Measurements from ENCODE around the gene CACNA2D3.

CACNA2D3 gene

DNA sequence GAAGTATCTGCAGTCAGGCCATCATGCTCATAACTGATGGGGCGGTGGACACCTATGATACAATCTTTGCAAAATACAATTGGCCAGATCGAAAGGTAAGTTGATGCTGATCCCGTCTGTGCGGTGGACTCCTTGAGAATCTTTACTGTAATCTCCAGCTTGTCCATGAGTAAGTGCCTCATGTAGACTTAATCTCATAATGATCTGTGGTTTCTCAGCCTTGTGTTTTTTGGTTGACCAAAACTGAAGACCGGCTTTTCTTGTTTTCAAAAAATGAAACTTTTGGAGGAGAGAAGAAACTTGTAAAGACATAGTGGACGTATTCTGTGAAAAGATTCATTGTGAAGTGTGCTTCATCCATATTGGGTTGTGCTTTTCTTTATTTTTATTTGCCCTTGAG is 519.8 kb downstream of the CACNA2D3 start:
- no peak for DNase-seq

DNA sequence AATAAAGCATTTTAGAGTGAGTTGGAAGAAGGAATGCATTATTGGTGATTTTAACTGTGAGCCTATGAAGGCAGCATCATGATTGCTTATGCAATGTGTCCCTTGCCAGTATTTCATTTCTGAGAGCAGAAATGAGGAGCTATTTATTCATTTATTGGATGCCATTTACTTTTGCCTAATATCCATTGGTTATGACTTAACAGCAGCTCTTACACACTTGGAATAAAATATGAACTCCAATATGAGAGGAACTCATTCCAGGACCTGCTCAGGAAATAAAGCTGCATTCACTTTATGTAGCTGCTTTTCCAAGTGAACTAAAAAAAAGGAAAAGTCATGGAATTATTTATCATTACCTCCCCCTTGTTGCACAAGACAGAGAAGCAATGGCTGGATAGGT is 525.4 kb downstream of the CACNA2D3 start:
- DNase-seq: no peak

DNA sequence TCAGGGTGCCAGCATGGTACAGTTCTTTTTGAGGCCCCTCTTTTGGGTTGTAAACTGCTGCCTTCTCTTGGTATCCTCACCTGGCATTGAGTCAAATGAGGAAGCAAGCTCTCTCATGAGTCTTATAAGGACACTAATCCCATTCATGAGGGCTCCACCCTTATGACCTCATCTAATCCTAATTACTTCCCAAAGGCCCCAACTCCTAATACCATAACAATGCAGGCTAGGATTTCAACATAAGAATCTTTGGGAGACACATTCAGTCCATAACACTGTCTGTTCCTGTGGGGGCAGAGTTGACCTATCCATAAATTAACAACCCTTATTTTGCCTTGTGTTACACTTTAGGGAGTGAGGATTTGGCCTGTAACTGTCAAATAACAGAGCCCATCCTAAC is 527.2 kb downstream of the CACNA2D3 start:
- DNase-seq: no peak

DNA sequence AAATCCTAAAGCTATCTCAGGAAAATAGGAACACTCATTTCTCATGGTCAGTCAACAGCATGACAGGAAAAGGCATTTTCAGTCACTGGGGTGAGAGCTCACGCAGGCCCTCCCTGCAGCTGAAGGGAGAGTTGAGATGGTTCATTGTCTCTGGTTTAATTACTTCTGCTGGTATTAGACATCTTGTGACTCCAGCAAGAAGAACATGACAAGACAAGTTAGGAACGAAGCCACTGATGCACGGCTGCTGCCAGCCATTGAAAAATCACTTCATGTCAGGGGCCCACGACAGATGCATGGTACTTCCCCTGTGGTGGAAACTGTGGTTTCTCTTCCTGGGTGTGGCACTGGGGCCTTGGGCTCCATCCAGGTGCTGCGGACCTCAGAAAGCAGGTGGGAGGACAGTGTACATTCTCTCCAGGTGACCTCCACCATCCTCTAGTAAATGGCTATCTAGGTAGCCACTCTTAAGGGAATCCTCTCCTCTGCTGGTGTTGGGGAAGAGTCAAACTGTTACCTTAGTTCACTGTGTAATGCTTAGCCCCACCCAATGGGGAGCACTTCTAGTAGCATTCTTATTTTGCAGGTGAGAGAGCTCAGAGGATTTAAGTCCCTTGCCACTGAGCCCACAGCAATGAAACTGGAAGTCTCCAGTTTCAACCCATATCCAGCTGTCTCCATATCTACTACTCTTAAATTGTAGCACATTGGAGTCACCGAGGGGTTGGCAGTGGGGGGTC is 531.3 kb downstream of the CACNA2D3 start:
- DNase-seq: no peak

DNA sequence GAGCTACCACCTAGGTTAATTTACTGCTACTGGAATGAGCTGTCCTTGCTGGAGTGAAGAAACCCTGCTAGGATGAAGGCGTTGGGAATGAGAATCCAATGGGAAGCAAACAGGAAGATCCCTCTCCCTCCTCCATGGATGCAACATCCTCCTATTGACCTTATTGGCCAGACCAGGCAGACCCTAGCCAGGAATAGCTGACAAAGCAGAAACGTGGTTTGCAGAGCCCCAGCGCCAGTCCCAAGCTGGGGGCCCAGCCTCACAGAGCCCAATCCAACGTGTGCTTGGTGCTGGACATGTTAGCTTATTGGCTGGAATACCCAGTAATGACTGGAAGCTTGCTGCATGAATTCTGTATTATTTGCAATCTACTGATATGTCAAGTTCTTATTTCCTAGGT is 532.4 kb downstream of the CACNA2D3 start:
- DNase-seq: no peak

DNA sequence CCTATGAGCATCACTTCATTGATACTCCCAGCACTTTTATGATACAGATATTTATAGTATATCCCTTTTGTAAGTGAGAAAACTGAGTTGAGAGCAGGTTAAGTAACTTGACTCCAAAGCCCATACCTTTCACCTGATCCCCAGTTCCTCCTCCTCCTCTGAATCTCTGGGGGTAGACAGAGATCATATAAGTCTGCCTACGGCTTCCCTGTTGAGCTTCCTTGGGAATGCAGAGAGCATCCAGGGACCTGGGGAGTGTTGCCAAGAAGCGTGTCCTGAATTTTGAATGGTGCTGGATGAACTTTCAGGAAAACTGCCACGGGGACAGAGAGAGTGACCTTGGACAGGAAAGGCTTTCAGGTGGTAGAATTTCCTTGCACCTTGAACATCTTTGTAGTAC is 537.0 kb downstream of the CACNA2D3 start:
- no peak for DNase-seq

DNA sequence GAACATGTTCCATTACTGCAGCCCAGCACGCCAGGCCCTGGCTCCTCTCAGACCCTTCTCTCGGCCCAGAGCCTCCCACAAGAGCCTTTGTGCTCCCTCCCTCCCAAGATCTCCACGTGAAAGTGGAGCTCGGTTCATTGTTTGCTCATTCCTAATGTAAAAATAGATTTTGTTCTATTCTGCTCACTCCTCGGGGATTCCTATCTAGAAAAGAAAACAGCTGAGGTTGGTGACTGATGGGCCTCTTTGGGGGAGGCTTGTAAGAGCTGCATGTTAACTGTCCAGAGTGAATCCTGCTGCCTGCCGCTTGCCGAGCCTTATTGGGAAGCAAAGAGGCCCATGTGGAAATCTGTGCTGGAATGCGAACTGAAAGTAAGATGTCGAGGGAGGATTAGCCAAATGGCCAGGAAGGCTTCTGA is 538.4 kb downstream of the CACNA2D3 start:
- DNase-seq: no peak

DNA sequence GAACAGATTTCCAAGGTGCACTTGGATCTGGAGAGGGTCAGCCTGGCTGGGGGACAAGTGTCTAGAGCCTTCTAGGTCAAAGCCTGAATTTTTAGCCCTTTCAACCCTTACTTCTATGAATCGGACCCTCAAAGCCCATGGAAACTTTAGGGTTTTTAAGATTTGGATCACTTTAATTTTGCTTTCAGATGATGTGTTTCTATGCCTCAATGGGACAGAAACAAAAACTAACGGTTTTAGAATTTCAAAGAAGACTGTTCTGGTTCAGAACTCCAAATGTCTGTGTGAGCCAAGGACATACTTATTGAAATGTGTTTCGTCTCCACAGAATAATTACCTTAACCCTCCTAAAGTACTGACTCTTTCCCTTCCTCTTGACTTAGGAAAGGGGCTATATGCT is 538.8 kb downstream of the CACNA2D3 start:
- no peak for DNase-seq

DNA sequence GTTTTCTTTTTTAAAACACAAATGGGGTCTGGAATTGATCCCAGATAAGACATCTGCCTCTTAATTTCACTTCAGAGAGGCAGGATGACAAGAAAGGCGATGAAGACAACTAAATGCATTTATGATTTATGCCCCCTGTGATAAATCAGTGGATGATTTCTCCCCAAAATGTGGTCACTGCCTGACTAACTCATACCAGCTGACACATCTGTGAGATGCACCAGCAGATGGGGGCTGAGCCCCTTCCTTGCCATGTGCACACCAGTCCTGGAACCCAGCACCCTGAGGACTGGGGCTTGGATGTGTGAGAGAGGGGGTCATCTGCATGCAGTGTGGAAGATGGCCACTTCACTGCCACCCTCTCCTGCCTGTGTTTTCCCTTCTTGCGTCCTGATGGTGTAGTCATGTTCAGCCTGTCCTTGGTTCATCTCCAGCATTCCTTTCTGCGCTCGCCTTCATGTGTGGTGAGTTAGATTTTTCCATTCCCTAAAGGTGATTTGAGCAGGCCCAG is 541.2 kb downstream of the CACNA2D3 start:
- DNase-seq: no peak

DNA sequence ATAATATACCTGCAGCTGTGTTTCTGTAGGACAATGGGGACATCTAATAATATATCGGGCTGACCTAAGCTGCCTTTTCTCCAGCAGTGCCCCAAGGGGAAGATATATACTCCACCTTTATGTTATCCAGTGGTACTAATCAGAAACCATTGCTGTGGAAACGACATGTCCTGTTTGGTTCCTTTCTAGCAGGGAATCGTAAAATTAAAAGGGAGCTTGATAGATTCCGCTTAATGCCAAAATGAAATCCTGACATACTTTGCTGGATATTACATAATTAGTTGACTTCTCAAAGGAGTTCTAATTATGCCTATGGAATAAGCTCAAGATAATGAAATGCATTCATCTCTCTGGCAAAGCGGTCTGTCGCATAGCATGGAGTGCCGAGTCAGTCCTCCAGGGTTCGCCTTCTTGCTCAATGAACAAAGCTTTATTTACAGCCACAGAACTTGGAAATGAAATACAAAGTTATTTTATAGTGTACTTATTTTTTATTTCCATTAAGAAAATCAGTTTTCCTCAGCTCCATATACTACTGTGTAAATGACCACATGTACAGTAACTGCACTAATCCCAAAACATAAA is 542.8 kb downstream of the CACNA2D3 start:
- no peak for DNase-seq

DNA sequence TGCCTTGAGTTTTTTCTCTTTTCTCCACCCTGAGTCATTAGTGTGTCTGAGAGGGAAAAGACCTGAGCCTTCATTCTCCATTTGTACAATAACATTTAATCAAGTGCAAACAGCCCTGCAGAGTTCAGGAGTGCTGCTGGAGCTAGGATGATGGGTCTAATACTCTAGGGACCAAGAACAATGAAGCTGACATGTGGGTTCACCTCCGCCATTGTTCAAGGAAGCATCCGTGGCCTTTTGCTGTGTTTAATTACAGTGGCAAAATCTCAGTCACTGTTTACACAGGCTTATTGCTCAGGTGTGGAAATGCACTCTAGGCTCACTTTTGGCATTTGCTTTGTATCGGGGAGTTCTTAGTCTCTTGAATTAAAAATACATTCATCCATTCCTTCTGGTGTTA is 545.9 kb downstream of the CACNA2D3 start:
- no peak for DNase-seq

DNA sequence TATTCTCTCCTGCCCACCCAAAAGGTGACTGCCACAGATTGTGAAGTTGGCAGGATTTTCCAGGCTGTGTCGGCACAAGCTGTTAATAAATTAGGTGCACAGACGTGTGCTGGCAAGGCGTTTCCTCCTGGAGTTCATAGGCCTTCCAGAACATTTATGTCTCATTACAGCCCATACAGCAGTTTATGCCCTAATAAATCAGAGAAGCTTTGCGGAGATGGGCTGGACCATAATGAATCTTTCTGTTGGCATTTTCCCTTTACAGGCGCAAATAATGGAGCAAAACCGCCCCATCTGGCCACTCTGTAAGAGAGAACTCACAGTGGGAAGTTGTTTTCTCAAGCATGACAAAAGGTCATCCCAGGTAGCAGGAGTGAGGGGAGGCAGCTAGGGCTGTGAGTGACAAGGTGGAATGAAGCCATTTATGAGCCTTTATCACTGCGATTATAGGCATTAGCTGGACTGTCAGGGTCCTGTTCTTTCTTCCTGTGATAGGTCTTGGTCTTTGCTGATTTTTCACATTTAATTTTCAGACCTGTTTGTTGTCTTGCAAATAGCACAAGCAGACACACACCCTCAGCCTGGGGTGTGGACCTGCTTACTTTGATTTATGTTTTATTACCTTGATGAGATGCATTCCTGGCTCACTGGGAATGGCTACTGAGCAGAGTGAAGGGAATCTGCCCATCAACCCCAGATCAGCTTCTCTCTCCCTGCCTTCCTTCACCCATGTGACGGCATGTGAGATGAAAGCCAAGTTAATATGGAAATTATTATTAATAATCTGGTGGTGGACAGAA is 548.0 kb downstream of the CACNA2D3 start:
- DNase-seq: no peak

DNA sequence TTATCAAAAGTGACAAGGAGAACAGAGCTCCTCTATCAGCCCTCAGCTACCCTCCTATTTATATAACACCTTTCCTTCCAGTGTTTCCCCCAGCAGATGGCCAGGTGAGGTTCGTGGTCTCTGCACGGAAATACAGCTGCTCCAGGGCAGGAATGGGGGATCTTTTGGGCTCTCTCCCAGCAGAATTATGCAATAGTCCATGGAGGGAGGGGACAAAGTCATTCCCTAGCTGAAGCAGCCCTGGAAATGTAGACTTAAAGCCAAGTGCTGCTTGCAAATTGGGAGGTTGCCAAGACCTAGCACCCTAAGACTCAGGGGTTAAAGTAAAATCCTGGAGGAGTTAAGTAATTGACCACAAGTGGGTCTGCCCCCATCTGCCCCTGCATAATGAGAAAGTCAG is 549.2 kb downstream of the CACNA2D3 start:
- no peak for DNase-seq

DNA sequence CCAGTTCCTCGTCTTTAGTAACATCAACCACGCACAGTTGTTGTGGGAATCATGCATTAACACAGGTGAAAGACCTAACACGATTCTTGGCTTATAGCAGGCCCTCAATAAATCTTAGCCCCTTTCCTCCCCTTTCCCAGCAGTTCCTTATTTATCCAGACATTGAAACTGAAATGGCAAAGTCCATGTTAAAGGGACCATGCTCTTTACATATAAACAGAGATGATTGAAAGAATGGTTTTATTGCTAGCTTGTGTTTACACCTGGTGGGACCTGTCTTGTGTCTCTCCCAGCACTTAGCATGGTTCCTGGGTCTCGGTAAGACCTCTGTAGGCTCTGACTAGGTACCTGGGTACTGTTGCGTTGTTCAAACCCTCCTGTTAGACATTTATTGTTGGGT is 553.7 kb downstream of the CACNA2D3 start:
- DNase-seq: no peak

DNA sequence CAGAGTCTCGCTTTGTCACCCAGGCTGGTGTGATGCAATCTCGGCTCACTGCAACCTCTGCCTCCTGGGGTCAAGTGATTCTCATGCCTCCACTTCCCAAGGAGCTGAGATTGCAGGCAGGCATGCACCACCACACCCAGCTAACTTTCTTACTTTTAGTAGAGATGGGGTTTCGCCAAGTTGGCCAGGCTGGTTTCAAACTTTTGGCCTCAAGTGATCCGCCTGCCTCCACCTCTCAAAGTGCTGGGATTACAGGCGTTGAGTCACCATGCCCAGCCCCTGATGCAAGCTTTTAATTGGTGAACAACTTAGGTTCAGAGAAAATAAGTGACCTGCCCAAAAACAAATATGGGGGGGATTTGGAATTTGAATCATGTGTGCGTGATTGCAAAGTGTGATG is 559.4 kb downstream of the CACNA2D3 start:
- no peak for DNase-seq

DNA sequence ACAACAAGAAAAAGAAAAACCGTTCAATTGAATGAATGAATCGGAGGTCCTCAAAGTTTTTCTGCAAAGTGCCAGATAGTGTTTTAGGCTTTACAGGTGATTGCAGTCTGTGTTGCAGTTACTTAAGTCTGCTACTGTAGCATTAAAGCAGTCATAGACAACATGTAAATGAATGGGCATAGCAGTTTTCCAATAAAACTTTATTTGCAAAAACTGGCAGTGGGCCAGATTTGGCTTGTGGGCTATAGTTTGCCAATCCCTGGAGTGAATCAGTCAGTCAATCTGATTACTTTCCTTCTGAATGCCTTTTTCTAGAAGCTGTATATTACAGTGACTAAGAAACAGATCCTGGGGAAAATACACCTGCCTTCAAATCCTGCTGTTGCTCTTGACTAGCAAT is 562.9 kb downstream of the CACNA2D3 start:
- DNase-seq: no peak

DNA sequence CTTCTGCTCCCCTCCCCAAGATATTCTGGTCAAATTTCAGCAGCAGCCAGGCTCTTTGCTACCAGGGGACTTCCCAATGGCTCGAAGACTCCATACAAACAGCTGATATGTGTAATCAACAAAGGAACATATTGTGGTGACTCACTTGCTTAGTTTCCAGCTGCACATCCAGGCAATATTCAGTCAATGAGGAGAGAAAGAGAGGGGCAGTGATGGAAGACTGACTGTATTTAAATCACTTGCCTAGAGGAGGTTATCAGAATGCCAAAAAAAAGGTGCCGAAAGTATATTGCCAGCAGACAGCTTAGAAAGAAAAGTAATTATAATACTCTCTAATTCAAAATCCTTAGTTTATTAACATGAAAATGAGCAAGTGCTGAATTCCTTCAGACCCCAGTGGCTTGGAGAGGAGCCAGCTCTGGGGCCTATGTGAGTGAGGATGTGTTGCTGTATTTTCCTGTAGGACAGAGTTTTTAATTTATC is 569.0 kb downstream of the CACNA2D3 start:
- DNase-seq: no peak

DNA sequence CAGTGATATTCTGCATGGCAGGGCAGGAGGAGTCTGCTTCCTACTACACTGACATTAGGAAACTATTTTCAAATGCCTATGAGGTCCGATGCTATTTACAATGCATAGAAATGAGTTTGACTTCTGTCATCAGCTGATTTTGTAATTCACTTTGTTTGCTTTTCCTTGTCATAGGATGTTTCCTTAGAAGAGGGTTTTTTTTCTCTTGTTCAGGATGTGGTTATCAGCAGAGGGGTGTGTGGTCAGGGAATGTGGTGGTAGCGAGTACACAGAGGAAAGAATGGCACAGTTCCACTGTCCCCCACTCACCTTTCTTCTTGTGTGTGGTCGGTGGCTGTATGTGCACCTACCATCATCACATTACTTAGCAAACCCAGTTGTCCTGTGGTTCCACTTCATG is 574.0 kb downstream of the CACNA2D3 start:
- no peak for DNase-seq

DNA sequence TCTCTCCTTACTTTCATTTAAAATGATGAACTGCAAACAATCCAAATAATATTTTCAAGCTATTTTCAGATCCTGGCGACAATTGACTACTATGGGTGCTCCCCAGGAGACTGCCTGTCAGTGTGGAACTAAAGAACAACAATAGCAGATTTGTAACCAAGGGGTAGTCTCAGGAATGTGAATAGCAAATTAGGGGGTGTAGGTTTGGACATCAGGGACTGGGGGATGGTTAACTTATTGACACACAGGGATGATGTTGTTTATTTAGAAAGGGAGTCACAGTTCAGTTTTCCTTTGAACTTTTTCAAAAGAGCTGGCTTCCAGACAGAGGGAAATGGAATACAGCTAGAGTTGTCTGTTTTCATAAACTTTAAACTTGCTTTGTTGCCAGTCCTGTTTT is 575.7 kb downstream of the CACNA2D3 start:
- DNase-seq: no peak

DNA sequence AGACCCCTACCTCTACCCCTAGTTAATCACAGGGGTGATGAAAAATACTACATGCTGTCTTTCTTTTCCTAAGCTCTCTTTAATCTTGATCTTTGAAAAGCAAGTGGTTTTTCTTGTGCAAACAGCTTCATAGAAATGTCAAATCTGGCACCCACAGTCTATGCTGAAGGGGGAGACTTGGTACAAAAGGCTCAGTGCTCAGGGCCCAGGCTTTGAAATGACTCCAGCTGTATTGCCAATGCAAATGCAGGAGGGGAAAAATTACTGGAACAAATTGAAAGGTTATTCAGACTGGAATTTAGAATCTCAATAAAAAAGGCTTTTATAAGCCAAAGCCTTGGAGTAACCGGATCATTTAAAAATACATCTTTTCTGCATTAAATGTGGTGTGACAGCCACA is 581.6 kb downstream of the CACNA2D3 start:
- DNase-seq: no peak

DNA sequence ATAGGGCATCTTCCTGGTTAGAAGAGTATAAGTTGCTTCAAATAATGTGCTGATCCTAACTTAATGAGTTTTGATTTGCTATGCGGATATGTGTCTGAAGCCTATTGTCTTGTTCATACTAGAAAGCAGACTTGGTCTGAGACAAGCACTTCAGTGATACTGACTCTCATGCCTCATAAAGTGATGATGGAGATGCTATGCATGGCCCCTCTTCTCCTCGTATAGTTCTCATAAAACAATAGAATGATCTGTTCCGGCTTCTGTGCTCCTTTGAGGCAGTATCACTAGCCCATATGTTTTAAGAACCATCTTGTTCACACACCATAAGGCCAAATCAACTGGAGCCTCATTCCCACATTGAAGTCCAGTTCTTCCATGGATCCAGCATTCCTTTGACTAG is 583.4 kb downstream of the CACNA2D3 start:
- no peak for DNase-seq

DNA sequence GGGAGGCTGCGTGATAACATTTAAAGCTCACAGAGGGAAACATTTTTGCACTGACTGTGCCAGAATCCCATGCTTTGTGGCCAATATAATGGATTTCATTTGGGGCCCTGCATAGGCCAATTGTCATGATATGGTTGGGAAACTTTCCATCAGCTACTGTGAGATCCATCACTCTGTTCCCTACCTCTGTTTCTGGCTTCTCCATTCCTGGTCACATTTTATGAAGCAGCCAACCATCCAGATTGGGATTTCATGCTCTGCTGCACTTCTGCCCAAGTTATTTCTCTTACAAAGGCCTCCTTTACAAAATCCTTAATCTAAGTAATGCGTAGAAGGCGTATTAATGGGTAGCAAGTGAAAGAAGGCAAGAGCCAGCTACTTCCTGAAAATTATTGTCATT is 584.4 kb downstream of the CACNA2D3 start:
- DNase-seq: no peak

DNA sequence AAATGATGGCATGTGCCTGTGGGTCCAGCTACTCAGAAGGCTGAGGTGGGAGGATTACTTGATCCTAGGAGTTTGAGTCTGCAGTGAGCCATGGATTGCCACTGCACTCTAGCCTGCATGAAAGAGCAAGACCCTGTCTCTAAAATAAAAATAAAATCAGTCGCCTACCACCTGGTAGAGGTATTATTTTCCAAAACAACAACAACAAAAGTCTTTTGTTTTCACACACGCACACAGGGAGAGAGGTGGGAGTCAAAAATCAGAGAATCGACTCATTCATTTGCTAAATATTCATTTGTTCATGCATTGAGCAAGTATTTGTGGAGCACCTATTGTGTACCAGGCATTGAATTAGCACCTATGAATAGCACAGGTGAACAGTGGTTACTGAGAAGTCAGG is 587.4 kb downstream of the CACNA2D3 start:
- no peak for DNase-seq

DNA sequence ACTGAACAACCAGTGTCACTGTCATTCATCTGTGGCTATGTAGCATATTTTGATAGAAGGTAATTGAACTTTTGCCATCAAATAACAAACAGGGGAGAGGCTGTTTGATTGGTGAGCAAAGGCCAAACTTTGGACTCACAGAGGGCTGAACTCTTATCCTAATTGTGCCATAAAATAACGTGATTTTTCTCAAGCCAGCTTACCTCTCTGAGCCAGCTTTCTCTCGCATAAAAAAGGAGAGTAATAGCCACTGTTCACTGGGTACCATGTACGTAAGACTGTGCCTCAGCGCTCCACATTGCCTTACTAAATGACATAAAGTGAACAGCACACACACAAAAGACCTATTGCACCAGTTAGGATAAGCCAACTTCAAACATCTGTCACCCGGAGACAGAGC is 588.6 kb downstream of the CACNA2D3 start:
- no peak for DNase-seq

Measured in CD4-positive, alpha-beta T cell treated with Interleukin-10 for 1 hour (primary cell).